Smooth muscle cell (in vitro differentiated cells): ENCODE data around the gene TBRG4. TPM values are rescaled to one million over a fixed set of nuclear protein-coding genes. Genes with fewer than 3 reads are reported as not detected.

Experiments used
- DNase-seq: peaks from one replicate; lab custom pipeline; 2025; ENCODE audit not compliant: unreplicated experiment; lab: John Stamatoyannopoulos, UW
- H2AFZ ChIP-seq: fragments of 200-600 bp; sonication (generic); 2 replicates; pipeline ENCODE4 v1.6.0; 2016; ENCODE audit warnings: antibody characterized with exemption, low read depth, mild to moderate bottlenecking
- H3F3A ChIP-seq: fragments of 200-600 bp; sonication (generic); 2 replicates; pipeline ENCODE4 v1.6.0; 2017; ENCODE audit warnings: antibody characterized with exemption, low read depth
- H3K27ac ChIP-seq: fragments of 200-600 bp; sonication (generic); 2 replicates; pipeline ENCODE4 v1.5.1; 2016; ENCODE audit warnings: low read depth, mild to moderate bottlenecking
- H3K27me3 ChIP-seq: fragments of 200-600 bp; sonication (generic); 2 replicates; pipeline ENCODE4 v1.6.1; 2016; ENCODE audit warnings: low read depth, mild to moderate bottlenecking
- H3K36me3 ChIP-seq: fragments of 200-600 bp; sonication (generic); 2 replicates; pipeline ENCODE4 v1.5.1; 2016; ENCODE audit warnings: low read depth
- H3K4me1 ChIP-seq: fragments of 200-600 bp; sonication (generic); 2 replicates; pipeline ENCODE4 v1.5.1; 2016; ENCODE audit warnings: low read depth
- H3K4me2 ChIP-seq: fragments of 200-600 bp; sonication (generic); 2 replicates; pipeline ENCODE4 v1.6.0; 2016; ENCODE audit warnings: mild to moderate bottlenecking
- H3K4me3 ChIP-seq: fragments of 200-600 bp; sonication (generic); 2 replicates; pipeline ENCODE4 v1.5.1; 2016; ENCODE audit warnings: mild to moderate bottlenecking
- H3K79me2 ChIP-seq: fragments of 200-600 bp; sonication (generic); 2 replicates; pipeline ENCODE4 v1.6.0; 2016; ENCODE audit warnings: low read depth, mild to moderate bottlenecking
- H3K9ac ChIP-seq: fragments of 200-600 bp; sonication (generic); 2 replicates; pipeline ENCODE4 v1.6.0; 2016; ENCODE audit warnings: low read depth
- H3K9me3 ChIP-seq: fragments of 200-600 bp; sonication (generic); replicated peaks from 2 replicates; pipeline ENCODE4 v1.5.1; 2016; ENCODE audit warnings: low read depth
- H4K20me1 ChIP-seq: fragments of 200-600 bp; sonication (generic); 2 replicates; pipeline ENCODE4 v1.6.0; 2016; ENCODE audit warnings: low read depth
- CTCF ChIP-seq: fragments of 200-600 bp; sonication (generic); IDR thresholded peaks from 2 replicates; pipeline ENCODE4 v1.5.1; 2017; ENCODE audit warnings: borderline replicate concordance, mild to moderate bottlenecking, antibody characterized with exemption; ENCODE audit not compliant: insufficient read depth, poor library complexity, severe bottlenecking
- WGBS: methylation state at CpG from one replicate; pipeline ENCODE4 v1.1.7; 2016; ENCODE audit warnings: low lambda C conversion rate; 5-methylcytosine and 5-hydroxymethylcytosine counted together
- polyA plus RNA-seq: library from polyadenylated mRNA; unstranded; fragments of >200 nt; fragmentation: Nextera tagmentation; extraction: Ambion mirVana; gene quantifications from 2 replicates; pipeline ENCODE4 v1.2.1, GENCODE V29; 2016
- total RNA-seq: library from RNA; depleted of rRNA; stranded (reverse); fragments of >200 nt; gene quantifications from 2 replicates; pipeline ENCODE4 v1.2.3, GENCODE V29; 2014

Gene TBRG4
- total and polyA plus RNA-seq, 2 experiments from 2014 or later, result 30.2 to 52.5 TPM

- Histone ChIP-seq H3F3A (no peaks in the 10 kb centered on the region), H3K79me2 (no peaks in the 10 kb centered on the region), H3K36me3 (peaks cover 8% of the 10 kb centered on the region), H3K9ac (no peak overlapping the region), H3K9me3 (no peaks in the 10 kb centered on the region), H3K4me1 (no peaks in the 10 kb centered on the region), H3K27me3 (no peaks in the 10 kb centered on the region), H4K20me1 (peaks cover 22% of the 10 kb centered on the region), H3K4me3 (no peak overlapping the region), H2AFZ (no peak overlapping the region), H3K4me2 (no peak overlapping the region), H3K27ac (no peak overlapping the region)
- no peak for DNase-seq
- whole genome bisulfite sequencing, result 99% methylated on average over 12 of the region's 12 CpGs
- no peak for TF ChIP-seq CTCF
Observed at GRCh38 chr7:45101748-45102147, 9.7 kb downstream of the TBRG4 start.

GRCh38 chr7:45100761-45101480, 10.6 kb downstream of the TBRG4 start:
- Histone ChIP-seq H3K27me3 (no peaks in the 10 kb centered on the region), H3K79me2 (no peaks in the 10 kb centered on the region), H3K9me3 (no peaks in the 10 kb centered on the region), H2AFZ (no peak overlapping the region), H3K36me3 (peaks cover 3% of the 10 kb centered on the region), H4K20me1 (peaks cover 16% of the 10 kb centered on the region), H3K4me1 (no peaks in the 10 kb centered on the region), H3K4me3 (no peak overlapping the region), H3K4me2 (no peak overlapping the region), H3K27ac (no peak overlapping the region), H3F3A (no peaks in the 10 kb centered on the region), H3K9ac (no peak overlapping the region)
- no peak for TF ChIP-seq CTCF
- 96% methylated on average over 13 of the region's 13 CpGs for WGBS
- no peak for DNase-seq

GRCh38 chr7:45099891-45100760, 11.4 kb downstream of the TBRG4 start:
- Histone ChIP-seq H3F3A (no peaks in the 10 kb centered on the region), H3K9me3 (no peaks in the 10 kb centered on the region), H3K36me3 (no peaks in the 10 kb centered on the region), H3K27ac (no peak overlapping the region), H3K4me2 (no peak overlapping the region), H3K9ac (no peak overlapping the region), H3K79me2 (no peaks in the 10 kb centered on the region), H3K4me1 (no peaks in the 10 kb centered on the region), H3K4me3 (no peak overlapping the region), H2AFZ (no peak overlapping the region), H3K27me3 (no peaks in the 10 kb centered on the region), H4K20me1 (peaks cover 8% of the 10 kb centered on the region)
- no peak for DNase-seq
- 96% methylated on average over 16 of the region's 16 CpGs for WGBS
- no peak for TF ChIP-seq CTCF
